HL-60 (cell line): ENCODE measurements around the gene LRRC4C.

Experiments used
- DNase-seq, 2 experiments: peaks; one replicate each; pipeline ENCODE4 v3.0.0-alpha.2; 2010 to 2020; ENCODE audit warnings: low read depth in 1 of 2, low spot score in 1 of 2
- H3K27ac ChIP-seq: fragments of 250-450 bp; sonication (Bioruptor Pico); replicated peaks from 2 replicates; pipeline ENCODE4 v1.5.1; 2020; ENCODE audit warnings: mild to moderate bottlenecking, moderate library complexity
- H3K27me3 ChIP-seq: fragments of 250-450 bp; sonication (Bioruptor Pico); 2 replicates; pipeline ENCODE4 v1.5.1; 2021; ENCODE audit warnings: mild to moderate bottlenecking, moderate library complexity; ENCODE audit not compliant: insufficient read depth, poor library complexity, severe bottlenecking
- H3K4me3 ChIP-seq: replicated peaks from 2 replicates; pipeline ENCODE4 v1.5.1; 2011; ENCODE audit warnings: mild to moderate bottlenecking, control low read depth, low read length; ENCODE audit not compliant: insufficient read depth
- GABPA ChIP-seq: IDR thresholded peaks from 2 replicates; pipeline ENCODE4 v1.6.1; 2012; ENCODE audit warnings: low read depth
- POLR2AphosphoS5 ChIP-seq: IDR thresholded peaks from 2 replicates; pipeline ENCODE4 v1.6.1; 2012; ENCODE audit warnings: low read depth
- SPI1 ChIP-seq: IDR thresholded peaks from 2 replicates; pipeline ENCODE4 v1.6.1; 2012; ENCODE audit warnings: low read depth, mild to moderate bottlenecking, borderline replicate concordance
- TF ChIP-seq, protein P1 (sequence below): IDR thresholded peaks from 2 replicates; pipeline ENCODE4 v1.6.1; 2012; ENCODE audit warnings: low read depth; ENCODE audit not compliant: insufficient replicate concordance
- TF ChIP-seq, protein P2 (sequence below): IDR thresholded peaks from one replicate; pipeline ENCODE4 v1.5.1; 2011; ENCODE audit warnings: low read length, control low read depth, inconsistent platforms; ENCODE audit not compliant: insufficient read depth

Gene LRRC4C

DNA sequence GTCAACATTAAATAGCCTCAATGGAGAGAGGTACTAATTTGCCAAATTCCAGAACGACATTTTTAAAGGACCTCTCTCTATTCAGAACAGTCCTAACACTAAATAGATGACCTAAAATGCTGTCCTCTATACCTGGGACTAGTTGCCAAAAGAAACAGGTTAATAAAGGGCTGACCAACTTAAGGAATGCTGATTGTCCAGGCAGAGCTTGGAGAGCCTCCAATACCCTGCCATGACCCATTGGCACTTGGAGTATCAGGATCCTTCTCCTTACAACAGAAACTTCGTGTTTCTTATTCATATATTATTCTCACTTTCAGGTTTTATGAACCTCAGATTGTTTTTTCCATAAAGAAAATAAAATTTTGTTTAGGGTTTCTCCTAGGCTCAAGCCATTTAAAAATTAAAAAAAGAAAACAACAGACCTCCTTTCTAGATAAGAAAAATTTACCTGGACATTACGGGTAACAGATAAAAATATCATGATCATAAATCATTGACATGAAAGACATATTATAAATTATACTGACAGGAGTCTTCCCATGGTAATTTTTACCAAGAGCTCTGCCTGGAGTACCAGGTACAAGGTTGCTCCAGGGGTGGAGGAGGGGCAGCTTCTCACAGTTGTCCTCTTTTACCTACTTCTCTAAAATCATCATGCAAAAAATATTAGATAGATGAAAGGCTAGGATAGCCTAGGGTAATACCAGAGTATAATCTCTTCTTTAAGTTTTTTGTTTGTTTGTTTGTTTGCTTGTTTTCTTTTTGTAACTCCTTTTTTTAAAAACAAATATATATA, 2.0 kb downstream of the LRRC4C start:
- no peak for DNase-seq
- H3K4me3 ChIP-seq = no peak overlapping the region
- H3K27ac ChIP-seq = no peak overlapping the region
- H3K27me3 ChIP-seq = peaks cover 7% of the 10 kb centered on the region
- TF ChIP-seq GABPA (no peak), POLR2AphosphoS5 (no peak), SPI1 (no peak)
- TF ChIP-seq, protein P1, sequence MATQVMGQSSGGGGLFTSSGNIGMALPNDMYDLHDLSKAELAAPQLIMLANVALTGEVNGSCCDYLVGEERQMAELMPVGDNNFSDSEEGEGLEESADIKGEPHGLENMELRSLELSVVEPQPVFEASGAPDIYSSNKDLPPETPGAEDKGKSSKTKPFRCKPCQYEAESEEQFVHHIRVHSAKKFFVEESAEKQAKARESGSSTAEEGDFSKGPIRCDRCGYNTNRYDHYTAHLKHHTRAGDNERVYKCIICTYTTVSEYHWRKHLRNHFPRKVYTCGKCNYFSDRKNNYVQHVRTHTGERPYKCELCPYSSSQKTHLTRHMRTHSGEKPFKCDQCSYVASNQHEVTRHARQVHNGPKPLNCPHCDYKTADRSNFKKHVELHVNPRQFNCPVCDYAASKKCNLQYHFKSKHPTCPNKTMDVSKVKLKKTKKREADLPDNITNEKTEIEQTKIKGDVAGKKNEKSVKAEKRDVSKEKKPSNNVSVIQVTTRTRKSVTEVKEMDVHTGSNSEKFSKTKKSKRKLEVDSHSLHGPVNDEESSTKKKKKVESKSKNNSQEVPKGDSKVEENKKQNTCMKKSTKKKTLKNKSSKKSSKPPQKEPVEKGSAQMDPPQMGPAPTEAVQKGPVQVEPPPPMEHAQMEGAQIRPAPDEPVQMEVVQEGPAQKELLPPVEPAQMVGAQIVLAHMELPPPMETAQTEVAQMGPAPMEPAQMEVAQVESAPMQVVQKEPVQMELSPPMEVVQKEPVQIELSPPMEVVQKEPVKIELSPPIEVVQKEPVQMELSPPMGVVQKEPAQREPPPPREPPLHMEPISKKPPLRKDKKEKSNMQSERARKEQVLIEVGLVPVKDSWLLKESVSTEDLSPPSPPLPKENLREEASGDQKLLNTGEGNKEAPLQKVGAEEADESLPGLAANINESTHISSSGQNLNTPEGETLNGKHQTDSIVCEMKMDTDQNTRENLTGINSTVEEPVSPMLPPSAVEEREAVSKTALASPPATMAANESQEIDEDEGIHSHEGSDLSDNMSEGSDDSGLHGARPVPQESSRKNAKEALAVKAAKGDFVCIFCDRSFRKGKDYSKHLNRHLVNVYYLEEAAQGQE = no peak
- TF ChIP-seq, protein P2, sequence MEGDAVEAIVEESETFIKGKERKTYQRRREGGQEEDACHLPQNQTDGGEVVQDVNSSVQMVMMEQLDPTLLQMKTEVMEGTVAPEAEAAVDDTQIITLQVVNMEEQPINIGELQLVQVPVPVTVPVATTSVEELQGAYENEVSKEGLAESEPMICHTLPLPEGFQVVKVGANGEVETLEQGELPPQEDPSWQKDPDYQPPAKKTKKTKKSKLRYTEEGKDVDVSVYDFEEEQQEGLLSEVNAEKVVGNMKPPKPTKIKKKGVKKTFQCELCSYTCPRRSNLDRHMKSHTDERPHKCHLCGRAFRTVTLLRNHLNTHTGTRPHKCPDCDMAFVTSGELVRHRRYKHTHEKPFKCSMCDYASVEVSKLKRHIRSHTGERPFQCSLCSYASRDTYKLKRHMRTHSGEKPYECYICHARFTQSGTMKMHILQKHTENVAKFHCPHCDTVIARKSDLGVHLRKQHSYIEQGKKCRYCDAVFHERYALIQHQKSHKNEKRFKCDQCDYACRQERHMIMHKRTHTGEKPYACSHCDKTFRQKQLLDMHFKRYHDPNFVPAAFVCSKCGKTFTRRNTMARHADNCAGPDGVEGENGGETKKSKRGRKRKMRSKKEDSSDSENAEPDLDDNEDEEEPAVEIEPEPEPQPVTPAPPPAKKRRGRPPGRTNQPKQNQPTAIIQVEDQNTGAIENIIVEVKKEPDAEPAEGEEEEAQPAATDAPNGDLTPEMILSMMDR = no peak

DNA sequence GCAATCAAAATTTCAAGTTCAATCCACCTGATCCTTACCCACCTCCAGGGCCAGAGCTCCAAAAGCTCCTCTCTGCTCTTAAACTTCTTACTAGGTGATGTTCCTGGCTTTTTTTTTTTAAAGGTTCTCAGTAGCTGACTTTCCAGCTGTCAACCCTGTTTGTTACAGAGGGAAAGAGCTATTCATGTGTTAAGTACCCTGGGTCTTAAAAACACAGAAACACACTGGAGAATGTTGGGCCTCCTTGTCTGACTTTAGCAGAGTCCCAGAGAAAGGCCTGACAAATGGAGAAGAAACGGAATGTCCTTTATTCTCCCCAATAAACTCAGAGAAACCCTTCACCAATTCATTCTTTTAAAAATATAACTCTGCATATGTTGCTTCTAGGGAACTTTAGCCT, 3.2 kb downstream of the LRRC4C start:
- TF ChIP-seq, protein P1 = no peak
- TF ChIP-seq GABPA (no peak), SPI1 (no peak), POLR2AphosphoS5 (no peak)
- TF ChIP-seq, protein P2 = no peak
- H3K27ac ChIP-seq = no peak overlapping the region
- H3K27me3 ChIP-seq = peaks cover 7% of the 10 kb centered on the region
- no peak overlapping the region for H3K4me3 ChIP-seq
- DNase-seq = no peak

DNA sequence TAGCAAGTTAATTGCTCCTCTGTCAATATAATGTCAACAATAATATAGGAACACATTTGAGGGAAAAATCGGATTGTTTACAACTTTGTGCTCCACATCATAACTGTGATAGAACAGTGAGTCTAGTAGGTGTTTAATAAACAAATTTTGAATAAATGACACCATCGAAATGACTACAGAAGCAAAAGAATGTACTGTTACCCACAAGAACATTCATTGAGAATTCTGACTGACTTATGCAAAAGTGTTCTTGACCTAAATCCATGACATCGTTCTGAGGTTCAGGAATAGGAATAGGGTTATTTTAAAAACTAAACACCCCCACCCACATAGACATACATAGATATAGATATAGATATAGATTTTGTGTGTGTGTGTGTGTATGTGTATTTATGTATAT, 8.4 kb downstream of the LRRC4C start:
- Histone ChIP-seq H3K4me3 (no peak overlapping the region), H3K27me3 (no peaks in the 10 kb centered on the region)
- no peak for TF ChIP-seq POLR2AphosphoS5
- no peak for TF ChIP-seq GABPA
- TF ChIP-seq, protein P2 = no peak
- no peak for TF ChIP-seq SPI1
- TF ChIP-seq, protein P1 = no peak

More for the DNA sequence above, 8.4 kb downstream of the LRRC4C start:
- no peak for DNase-seq
- no peak overlapping the region for H3K27ac ChIP-seq
